GM21825 (cell line): ENCODE data around the gene EZH1.

Experiments
- ATAC-seq: cut with Tn5 transposase; IDR thresholded peaks from one replicate; pipeline ENCODE4 v1.9.1; 2021; ENCODE audit warnings: mild to moderate bottlenecking, moderate library complexity; ENCODE audit not compliant: unreplicated experiment

EZH1 gene

DNA sequence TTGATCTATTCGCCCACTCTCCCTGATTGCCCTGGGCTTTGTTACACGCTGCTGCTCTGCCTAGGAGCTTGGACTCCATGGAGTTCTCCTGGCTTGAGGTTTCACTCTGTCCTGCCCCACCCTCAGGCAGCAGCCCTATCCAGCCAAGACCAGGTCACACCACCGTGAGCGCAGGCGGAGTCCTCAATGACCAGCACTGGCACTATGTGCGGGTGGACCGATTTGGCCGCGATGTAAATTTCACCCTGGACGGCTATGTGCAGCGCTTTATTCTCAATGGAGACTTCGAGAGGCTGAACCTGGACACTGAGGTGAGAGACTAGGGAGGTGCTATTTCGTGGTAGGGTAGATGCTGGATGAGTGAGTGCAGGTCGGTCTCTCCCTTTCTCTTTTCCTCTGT, 59.0 kb downstream of the EZH1 start:
- ATAC-seq = no peak

DNA sequence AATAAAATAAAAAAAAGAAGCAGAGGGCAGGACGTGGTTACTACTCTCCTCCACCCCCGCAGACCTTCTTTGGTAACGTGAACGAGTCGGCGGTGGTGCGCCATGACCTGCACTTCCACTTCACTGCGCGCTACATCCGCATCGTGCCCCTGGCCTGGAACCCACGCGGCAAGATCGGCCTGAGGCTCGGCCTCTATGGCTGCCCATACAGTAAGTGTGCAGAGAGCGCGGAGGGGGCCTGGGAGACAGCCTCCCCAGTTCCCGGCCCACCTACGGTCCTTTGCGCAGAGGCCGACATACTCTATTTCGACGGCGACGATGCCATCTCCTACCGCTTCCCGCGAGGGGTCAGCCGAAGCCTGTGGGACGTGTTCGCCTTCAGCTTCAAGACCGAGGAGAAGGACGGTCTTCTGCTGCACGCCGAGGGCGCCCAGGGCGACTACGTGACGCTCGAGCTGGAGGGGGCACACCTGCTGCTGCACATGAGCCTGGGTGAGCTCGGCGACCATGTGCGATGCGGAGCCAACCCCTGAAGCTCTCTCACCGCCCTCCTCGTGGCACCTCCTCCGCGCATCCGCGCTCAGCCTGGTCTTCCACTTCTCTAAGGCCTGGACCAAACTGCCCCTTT, 59.8 kb downstream of the EZH1 start:
- ATAC-seq = no peak

DNA sequence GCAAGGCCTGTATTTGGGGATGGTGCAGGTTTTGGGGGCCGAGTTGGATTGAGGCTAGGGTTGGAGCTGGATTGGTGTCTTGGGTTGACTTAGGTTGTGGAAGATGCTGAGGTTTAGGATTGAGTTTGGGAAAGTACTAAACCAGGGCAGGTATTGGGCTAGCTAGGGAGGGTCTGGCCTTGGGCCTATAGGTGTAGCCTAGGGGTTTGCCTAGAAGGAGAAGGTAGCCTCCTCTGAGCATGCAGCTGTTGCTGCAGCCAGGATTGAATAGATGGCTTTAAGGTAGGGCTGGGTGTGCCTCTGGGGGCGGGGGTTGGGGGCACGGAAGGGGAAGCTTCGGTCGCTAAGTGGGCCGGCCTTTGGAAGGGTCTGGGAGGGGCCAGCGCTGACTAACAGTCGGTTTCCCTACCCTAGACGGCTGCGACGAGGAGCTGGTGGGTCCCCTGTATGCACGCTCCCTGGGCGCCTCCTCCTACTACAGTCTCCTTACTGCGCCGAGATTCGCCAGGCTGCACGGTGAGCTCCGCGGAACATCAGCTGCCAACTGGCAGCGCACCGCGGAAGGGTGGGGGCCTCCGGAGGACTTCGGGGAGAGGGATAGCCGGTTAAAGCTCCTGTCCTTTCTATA, 61.3 kb downstream of the EZH1 start:
- no peak for ATAC-seq

DNA sequence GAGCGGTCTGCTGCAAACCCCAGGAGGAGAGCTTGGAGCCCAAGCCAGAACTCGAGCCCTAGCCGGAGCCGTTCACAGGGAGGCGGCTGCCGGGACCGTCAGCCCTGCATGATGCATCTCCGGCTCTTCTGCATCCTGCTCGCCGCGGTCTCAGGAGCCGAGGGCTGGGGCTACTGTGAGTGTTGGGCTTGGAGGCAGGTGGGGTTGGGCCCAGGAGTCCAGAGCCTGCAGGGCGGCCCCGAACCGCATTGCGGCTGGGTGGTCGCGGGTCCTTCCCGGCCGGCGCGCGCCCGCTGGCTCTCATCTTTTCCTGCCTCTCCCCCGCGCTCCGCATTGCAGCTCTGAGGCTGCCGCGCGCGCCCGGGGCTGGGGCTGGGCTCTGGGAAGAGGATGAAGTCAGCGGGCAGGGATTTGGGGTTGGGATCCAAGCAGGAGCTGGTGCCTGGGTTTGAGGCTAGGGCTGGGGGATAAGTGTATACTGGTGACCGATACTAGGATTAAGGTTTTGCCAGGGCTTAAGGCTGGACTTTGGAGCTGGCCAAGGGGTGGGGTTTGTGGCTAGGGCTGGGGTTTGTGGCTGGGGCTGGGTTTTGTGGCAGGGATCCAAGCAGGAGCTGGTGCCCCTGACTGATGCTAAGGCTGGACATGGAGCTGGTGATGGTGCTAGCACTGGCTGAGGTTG, 62.0 kb downstream of the EZH1 start:
- ATAC-seq = no peak

DNA sequence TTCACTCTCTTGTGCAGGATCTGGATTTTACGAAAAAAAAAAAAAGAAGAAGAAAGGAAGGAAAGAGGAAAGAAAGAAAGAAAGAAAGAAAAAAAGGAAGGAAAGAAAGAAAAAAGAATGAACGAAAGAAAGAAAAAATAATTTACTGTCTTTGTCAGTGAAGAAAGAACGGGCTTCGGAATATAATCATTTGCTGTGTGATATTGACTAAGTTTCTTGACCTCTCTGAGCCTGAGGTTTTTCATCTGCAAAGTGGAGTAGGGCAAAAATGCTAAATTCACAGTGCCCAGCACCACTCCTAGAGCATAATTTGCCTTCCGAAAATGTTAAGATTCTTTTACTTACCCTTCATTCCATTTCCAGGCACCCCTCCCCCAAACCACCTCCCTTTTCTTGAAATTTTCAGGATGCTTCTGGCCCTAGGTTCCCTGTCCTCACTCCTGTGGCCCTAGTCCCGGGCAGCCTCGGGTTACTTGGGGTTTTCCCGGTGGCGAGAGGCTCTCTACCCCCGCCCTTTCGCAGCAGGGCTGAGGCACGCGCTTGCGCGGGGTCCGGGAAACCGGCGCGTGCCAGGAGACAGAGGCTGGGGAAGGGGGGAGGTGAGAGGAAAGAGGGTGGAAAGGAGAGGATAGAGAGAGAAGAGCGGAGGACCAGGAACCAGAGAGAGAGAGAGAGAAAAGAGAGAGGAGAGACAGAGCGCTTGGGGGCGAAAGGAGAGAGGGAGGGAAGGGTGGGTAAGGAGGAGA, 62.7 kb downstream of the EZH1 start, which contains the start of gene CNTNAP1:
Gene CNTNAP1 (plus strand): TSS at position 556 of the 746 bp plus-strand sequence. CDS start 299 bp downstream, outside the sequence.
- ATAC-seq = no peak

DNA sequence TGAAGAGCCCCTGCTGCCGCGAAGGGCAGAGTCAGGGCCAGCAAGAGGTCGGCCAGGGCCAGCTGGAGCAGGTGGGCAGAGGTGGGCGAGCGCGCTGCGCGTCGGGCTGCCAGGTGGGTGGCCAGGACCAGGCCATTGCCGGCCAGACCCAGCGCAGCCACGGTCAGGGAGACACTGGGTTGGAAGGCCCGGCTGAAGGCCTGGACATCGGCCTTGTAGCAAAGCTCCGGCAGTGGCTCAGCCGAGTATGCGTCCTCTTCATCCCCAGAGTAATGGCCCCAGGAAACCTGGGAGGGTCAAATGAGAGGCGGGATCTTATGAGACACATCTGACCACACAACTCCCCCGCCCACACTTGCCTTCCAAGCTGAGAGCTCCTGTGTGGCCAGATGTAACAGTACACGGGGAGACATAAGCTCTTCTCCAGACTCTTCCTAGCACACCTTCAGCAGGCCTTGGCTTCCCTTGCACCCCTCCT, 64.5 kb downstream of the EZH1 start:
- ATAC-seq = no peak

DNA sequence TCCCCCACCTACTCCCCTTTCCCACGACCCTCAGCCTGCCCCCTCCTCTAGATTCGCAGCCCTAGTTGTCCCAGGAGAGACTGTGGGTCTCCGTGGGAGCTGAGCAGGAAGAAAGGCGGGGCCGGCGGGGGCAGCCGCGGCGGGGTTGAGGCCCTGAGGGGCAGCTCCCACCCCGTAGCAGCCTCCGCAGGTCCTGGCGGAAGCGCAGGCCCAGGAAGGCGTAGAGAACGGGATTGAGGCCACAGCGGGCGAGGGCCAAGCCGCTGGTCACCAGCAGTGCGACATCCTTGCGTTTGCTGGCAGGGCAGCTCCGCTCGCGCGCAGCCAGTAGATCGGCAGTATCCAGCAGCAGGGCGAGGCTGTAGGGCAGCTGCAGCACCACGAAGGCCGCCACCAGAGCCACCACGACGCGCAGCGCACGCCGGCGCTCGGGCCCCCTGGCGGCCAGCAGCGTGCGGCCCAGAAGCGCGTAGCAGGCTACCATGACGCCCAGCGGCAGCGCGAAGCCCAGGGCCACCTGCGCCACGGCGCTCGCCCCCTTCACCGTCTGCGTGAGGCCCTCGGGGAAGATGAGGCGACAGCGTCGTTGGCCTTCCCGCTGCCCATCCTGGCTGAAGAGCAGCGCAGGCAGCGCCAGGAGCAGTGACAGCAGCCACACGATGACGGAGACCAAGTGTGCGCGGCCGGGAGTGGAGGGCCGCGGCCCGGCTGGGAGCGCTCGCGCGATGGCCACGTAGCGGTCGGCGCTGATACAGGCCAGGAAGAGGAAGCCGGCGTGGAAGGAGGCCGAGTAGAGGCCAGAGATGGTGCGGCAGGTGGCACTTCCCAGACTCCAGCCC, 65.1 kb downstream of the EZH1 start:
- ATAC-seq = no peak

DNA sequence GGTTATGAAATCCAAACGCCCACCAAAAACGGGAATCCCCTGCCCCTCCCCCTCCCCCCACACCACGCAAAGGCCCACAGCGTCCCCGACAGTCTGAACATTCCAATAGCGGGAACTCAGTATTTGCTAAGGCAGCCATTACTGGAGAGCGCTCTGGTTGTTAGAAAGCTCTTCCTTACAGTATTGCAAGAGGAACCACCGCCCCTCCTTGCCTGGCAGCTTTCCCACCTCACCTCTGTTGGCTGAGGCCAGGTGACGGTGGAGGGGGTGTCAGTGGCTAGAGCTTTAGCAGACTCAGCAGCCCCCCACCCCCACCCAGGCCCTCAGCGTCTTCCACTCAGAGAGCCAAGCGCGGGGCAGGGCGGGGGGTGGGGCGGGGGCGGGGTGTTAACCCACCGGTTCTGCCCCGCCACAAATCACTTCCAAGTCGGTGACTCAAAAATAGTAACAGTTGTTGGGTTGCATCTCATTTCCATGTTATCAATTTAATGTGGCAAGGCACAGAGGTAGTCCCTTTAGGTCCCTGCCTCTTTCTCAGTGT, 65.8 kb downstream of the EZH1 start:
- no peak for ATAC-seq

DNA sequence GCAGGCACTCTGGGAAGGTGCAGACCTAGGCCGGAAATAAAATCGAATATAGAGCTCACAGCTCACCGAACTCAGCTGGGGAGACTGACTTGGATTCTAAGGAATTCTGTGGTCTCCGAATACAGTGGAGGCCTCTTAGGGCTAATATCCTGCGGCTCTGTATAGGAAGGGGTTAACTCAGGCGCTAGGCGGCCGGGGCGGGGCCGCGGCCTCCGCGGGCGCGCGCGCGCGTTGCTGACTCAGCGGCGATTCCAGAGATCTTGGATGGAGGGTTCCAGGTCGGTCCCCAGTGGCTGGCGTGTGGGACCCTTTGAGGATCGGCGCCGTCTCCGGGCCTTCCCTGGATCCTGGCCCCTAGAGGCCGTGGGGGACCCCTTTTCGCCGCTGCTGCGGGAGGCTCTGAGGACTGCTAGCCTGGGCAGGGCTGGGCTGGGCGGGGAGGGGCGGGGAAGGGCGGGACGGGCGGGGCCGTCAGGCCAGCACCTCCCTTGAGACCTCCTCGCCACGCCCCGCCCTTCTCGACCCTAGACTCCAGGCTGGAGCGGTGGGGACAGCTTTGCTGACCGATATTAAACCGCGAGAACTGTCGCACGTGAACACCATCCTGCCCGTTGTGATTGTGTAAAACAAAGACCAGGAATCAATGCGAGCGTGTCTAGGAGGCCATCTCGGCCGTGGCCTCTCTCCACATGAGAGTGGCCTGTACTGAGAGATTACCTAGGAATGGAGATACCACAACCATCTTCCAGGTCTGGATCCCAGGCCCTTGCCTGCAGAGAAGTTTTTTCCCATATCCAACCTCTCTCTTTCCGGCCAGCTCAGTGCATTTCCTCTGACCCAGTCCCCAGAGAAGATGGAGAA, 66.7 kb downstream of the EZH1 start:
- peak; percentile 19 for ATAC-seq

DNA sequence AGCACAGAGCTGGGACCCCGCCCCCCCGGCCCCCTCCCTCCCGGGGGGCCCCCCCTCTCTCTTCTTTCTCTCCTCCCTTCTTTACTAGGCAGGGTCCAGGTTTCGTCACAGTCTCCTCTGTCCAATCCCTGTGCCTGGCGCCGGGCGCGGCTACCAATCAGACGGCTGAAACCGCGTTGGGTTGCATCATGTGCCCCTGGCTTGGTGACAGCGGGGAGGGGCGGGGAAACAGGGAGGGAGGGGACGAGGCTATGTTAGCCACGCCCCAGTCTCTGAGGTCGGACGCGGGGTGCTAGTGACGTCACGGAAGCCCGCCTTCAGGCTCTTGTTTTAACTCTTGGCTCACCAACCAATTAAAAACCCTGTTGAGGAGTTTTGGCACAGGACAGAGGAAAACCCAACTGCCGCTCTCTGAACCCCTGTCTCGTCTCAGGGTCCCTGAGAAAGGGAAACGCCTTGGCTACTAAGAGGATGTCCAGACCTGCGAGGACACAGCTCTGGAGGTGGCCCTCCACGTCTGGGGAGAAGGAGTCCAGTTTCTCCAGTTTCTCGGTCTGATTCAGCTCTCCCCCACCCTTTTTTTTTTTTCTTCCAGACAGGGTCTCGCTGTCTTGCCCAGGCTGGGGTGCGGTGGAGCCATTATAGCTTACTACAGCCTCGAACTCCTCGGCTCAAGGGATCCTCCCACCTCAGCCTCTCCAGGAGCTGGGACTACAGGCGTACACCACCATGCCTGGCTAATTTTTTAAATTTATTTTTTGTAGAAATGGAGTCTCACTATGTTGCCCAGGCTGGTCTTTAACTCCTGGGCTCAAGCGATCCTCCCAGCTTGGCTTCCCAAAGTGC, 67.6 kb downstream of the EZH1 start:
- ATAC-seq = peak; percentile 43

DNA sequence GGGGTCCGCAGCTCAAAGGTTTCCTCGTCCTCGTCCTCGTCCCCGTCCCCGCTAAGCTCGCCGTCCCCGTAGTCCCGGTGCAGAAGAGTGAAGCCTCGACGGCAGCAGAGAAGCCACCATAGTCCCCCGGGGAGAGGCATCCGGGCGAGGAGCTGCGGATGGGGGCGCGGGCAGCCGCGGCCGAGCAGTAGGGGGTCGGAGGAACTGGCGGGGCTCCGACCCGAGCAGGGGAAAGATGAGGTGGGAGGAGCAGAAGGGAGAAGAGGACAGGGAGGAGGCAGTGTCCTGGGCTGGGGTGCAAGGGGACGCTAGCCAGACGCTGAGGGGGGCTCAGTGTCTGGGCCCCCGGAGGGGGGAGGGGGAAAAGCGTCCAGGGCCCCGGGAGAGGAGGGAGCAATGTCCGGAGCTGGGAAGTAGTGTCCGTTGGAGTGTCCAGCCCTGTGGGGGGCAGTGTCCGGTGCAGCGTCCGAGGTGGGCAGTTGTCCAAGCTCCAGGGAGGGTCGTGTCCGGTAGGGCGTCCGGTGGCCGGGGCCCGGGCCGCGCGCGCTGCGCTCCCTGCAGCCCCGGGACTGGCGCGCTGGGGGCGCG, 68.3 kb downstream of the EZH1 start, which contains the start of gene PLEKHH3:
Gene PLEKHH3 (minus strand): TSS at position 571 of the 588 bp plus-strand sequence. CDS start 431 bp downstream, at position 140.
- ATAC-seq = no peak

DNA sequence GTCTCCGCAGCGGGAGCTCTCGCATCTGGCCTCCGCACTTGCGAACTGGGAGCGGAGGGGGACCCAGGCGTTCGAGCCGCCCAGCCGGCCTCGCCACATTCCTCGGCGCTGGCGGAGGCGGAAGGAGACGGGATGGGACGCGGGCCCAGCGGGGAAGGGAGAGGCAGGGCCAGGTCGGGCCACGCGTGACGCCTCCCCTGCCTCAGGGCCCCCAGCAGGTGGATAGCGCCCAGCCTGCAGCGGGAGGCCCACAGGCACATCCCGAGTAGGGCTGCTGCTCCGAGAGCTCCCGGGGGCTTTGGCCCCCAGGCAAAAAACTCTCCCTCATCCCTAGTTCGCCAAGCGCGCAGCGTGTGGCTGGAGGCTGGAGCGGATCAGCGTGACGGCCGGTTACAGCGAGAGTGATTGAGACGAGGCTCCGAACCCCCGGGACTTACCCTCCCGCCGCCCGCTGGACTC, 68.8 kb downstream of the EZH1 start:
- ATAC-seq = no peak

DNA sequence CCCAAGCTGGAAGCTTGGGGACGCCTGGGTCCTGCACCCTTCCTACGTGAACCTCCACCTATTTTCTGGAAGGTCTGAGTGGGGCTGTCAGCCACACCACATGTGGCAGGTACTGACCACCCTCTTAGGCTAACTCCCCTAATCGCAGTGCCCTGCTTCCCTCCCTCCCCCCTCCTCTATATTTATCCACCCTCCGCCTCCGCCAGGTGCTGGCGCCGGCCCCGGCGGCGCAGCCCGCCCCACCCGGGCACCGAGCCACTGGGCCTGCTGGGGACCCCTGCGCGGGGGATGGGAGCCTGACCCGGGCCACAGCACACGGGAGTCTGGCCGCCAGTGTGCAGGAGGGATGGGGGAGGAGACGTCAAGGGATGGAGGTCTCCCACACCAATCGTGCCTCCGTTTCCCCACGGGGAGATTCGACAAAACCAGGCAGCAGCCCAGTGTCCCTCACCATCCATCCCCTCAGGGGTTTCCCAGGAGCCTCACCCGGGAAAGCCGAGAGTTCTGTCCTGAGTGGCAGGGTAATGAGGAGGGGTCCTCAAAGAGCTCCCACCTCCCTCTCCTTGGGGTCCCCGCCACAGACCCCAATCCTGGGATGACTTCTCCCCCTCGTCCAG, 69.4 kb downstream of the EZH1 start:
- ATAC-seq = no peak

DNA sequence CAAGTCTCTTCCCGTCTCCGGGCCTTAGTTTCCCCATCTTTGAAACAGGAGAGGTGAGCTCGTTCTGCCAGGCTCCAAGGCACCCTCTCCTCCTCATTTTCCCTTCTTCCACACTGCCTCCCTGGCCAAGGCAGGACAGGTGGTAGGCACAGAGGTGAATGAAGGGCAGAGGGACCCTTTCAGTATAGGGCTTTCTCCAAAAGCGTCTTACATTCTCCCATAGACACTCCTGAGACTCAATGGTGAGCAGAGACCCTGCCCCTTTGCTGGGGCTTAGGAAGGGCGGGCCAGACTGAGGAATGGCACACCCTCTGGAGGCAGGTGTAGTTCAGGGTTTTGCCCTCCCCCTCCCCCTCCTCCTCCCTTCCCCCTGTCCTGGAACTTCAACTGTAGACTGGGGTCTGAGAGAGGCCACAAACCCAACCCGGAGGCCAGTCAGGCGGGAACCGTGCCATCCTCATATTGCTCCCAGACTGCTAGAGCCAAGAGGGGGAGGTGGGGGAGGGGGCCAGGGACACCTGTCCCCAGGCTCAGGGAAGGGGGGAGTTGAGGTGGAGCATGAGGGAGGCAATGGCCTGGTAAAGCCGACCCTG, 70.0 kb downstream of the EZH1 start:
- no peak for ATAC-seq

DNA sequence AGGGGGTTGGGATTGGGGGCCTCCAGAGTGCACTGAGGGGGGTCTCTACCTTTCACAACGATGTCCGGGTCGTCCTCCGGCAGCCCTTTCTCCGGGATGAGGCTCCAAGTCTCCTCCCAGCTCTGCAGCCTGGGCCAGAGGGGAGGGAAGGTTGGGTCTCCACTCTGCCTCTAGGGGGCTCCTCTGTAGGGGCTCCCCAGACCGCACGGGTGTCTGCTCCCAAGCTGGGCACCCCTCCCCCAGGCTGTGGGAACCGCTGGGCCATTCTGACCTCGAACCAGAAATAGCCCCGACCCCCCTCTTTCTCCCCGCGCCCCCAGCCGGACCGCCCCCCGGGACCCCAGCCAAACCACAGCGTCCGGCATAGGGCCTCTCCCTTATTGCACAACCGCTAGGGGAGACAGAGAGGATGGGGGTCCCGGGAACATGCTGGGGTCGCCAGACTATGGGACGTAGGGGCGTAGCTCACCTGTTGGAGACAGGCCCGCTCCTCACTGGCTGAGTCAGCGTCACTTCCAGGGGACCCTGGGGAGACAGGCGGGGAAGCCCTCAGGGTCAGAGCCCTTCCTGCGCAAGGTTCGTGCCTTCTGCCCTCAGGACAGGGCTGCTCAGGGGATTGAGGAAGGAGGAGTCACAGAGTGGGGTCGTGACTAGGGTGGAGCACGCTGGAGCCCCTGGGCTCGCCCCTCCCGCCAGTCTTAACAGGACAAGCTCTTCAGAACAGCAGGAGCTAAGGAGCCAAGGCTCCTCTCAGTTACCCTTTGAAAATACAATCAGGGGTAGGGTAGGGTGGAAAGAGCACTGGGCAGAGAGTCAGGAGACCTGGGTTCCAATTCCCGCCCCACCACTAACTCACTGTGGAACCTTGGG, 70.7 kb downstream of the EZH1 start:
- no peak for ATAC-seq
